ENCODE measurements around the gene GABRB2. TPM values are rescaled to one million over a fixed set of nuclear protein-coding genes. Genes with fewer than 3 reads are reported as not detected.
"Not testable (repeated sequence)": the region's sequence is repeated elsewhere in the genome, so short reads cannot be mapped to it uniquely, and the experiment has no call there.

GABRB2 gene
- total and polyA plus RNA-seq, 5 experiments from 2014 or later = not detected

- H3K4me3 Mint-ChIP-seq = no peak overlapping the region
- peaks cover 4 to 14% (median 8%) of the 10 kb centered on the region in 9 donors for H3K9me3 Mint-ChIP-seq
- no peaks in the 10 kb centered on the region for H3K27me3 Mint-ChIP-seq
- H3K36me3 Mint-ChIP-seq = no peaks in the 10 kb centered on the region
- POLR2A ChIA-PET = no interaction called here
- H3K4me1 Mint-ChIP-seq = no peaks in the 10 kb centered on the region
- no peak for DNase-seq
- ATAC-seq = no peak
- no peak overlapping the region for H3K27ac Mint-ChIP-seq
Observed at GRCh38 chr5:161305601-161306000, 240.9 kb downstream of the GABRB2 start.

- DNase-seq = no peak
- H3K4me3 Mint-ChIP-seq = no peak overlapping the region
- H3K9me3 Mint-ChIP-seq = peaks cover 0 to 13% (median 5%) of the 10 kb centered on the region in 9 donors
- POLR2A ChIA-PET = no interaction called here
- no peak overlapping the region for H3K27ac Mint-ChIP-seq
- H3K36me3 Mint-ChIP-seq = no peaks in the 10 kb centered on the region
- ATAC-seq = no peak
- H3K4me1 Mint-ChIP-seq = no peaks in the 10 kb centered on the region
- H3K27me3 Mint-ChIP-seq = no peaks in the 10 kb centered on the region
Observed at GRCh38 chr5:161302559-161302958, 244.0 kb downstream of the GABRB2 start.

GRCh38 chr5:161301586-161301985 is 244.9 kb downstream of the GABRB2 start:
- DNase-seq (no peak), ATAC-seq (no peak)
- Mint-ChIP-seq H3K4me3 (no peak overlapping the region), H3K27ac (no peak overlapping the region), H3K9me3 (peaks cover 0 to 14% (median 5%) of the 10 kb centered on the region in 9 donors), H3K36me3 (no peaks in the 10 kb centered on the region), H3K27me3 (no peaks in the 10 kb centered on the region), H3K4me1 (no peaks in the 10 kb centered on the region)
- POLR2A ChIA-PET = no interaction called here

DNA sequence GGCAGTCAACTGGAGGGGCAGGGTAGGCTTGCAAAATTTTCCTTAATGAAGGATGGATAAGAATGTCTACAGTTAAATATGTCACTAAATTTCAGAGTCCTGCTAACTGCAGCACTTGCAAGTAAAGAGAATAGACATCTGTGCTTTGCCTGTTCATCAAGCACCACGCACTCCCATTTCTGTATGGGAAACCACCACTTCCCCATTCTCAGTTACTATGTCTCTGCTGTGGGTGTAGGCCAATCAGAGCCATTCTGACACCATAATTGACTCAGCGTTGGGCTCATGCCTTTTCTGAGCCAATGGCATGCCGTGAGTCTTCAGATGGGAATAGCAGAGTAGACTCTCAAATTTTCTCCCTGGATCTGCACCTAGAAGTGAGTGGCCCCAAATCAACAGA is 247.5 kb downstream of the GABRB2 start:
- ATAC-seq = no peak
- no peaks in the 10 kb centered on the region for H3K36me3 Mint-ChIP-seq
- POLR2A ChIA-PET = no interaction called here
- DNase-seq = no peak
- H3K27me3 Mint-ChIP-seq = no peaks in the 10 kb centered on the region
- no peak overlapping the region for H3K27ac Mint-ChIP-seq
- no peak overlapping the region for H3K4me3 Mint-ChIP-seq
- H3K4me1 Mint-ChIP-seq = no peaks in the 10 kb centered on the region
- H3K9me3 Mint-ChIP-seq = peaks cover 0 to 12% (median 5%) of the 10 kb centered on the region in 9 donors

- peaks cover 0 to 12% (median 5%) of the 10 kb centered on the region in 9 donors for H3K9me3 Mint-ChIP-seq
- ATAC-seq, H3K4me1 Mint-ChIP-seq, H3K27me3 Mint-ChIP-seq, H3K36me3 Mint-ChIP-seq, POLR2A ChIA-PET, H3K4me3 Mint-ChIP-seq, DNase-seq, H3K27ac Mint-ChIP-seq: not testable (repeated sequence)
Observed at GRCh38 chr5:161297388-161297787, 249.1 kb downstream of the GABRB2 start.

GRCh38 chr5:161295721-161296250 is 250.7 kb downstream of the GABRB2 start:
- ATAC-seq = no peak
- Mint-ChIP-seq H3K27ac (no peak overlapping the region), H3K4me3 (no peak overlapping the region), H3K27me3 (no peaks in the 10 kb centered on the region), H3K4me1 (no peaks in the 10 kb centered on the region), H3K9me3 (peaks cover 0 to 12% (median 5%) of the 10 kb centered on the region in 9 donors), H3K36me3 (no peaks in the 10 kb centered on the region)
- no peak for DNase-seq
- POLR2A ChIA-PET = no interaction called here

- H3K9me3 Mint-ChIP-seq = peaks cover 0 to 9% (median 0%) of the 10 kb centered on the region in 9 donors
- H3K4me1 Mint-ChIP-seq = no peaks in the 10 kb centered on the region
- DNase-seq (no peak), ATAC-seq (no peak)
- no peak overlapping the region for H3K27ac Mint-ChIP-seq
- H3K27me3 Mint-ChIP-seq = peaks cover 0 to 3% (median 0%) of the 10 kb centered on the region in 5 donors
- no peak overlapping the region for H3K4me3 Mint-ChIP-seq
- POLR2A ChIA-PET = no interaction called here
- H3K36me3 Mint-ChIP-seq = no peaks in the 10 kb centered on the region
Observed at GRCh38 chr5:161288071-161288470, 258.5 kb downstream of the GABRB2 start.

GRCh38 chr5:161287436-161287835 is 259.1 kb downstream of the GABRB2 start:
- H3K36me3 Mint-ChIP-seq = no peaks in the 10 kb centered on the region
- H3K4me1 Mint-ChIP-seq = no peaks in the 10 kb centered on the region
- H3K9me3 Mint-ChIP-seq = peaks cover 0 to 9% (median 0%) of the 10 kb centered on the region in 9 donors
- POLR2A ChIA-PET = no interaction called here
- H3K27me3 Mint-ChIP-seq = peaks cover 0 to 3% (median 0%) of the 10 kb centered on the region in 5 donors
- H3K27ac Mint-ChIP-seq = no peak overlapping the region
- ATAC-seq = no peak
- no peak overlapping the region for H3K4me3 Mint-ChIP-seq
- DNase-seq = no peak

DNA sequence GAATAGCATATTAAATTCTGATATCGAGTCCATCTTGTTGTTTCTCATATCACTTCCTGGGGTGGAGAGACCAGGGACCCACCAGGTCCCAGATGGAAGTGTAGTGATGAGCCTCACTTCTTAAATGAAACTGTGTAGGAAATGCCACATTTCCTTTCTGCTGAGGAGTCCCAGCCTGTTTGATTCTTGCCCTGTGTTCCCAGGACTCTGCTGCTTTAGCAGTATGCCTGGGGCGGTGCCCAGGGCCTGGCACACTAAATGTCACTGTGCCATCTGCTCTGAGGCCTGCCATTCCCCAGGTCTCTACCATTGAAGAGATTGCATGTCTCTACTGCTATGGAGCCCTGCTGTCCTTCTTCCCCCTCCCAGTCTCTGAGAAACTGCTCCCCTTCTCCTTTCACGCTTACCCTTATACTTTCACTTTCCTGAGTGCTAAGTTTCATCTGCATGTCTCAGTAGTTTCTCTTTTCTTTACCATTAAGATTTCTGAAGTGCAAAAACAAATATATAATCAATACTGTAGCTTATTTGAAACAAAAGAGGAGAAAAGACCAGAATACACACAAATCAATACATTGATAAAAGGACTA is 260.4 kb downstream of the GABRB2 start:
- ATAC-seq (no peak), DNase-seq (no peak)
- H3K4me1 Mint-ChIP-seq = no peaks in the 10 kb centered on the region
- no peaks in the 10 kb centered on the region for H3K36me3 Mint-ChIP-seq
- peaks cover 0 to 3% (median 0%) of the 10 kb centered on the region in 5 donors for H3K27me3 Mint-ChIP-seq
- no peak overlapping the region for H3K27ac Mint-ChIP-seq
- POLR2A ChIA-PET = no interaction called here
- no peak overlapping the region for H3K4me3 Mint-ChIP-seq
- H3K9me3 Mint-ChIP-seq = peaks cover 0 to 21% (median 0%) of the 10 kb centered on the region in 9 donors

DNA sequence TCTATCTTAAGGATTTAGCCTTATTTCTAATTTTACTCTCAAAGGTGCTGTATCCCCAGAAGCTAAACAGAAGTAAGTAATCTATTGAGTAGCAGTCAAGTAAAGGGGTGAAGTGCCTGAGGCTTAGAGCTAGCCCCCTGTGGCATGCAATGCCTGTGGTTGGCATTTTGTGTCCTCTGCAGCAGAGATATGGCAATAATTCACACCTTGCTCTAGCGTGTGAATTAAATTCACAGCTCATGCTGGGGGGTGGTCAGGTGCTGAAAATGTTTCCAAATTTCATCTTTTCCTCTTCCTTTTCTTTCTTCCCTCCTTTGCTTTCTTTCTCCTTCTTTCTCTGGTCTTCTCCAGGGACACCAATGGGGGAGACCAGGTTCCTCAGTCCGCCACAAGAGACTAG is 262.1 kb downstream of the GABRB2 start:
- Mint-ChIP-seq H3K27me3 (peaks cover 0 to 3% (median 0%) of the 10 kb centered on the region in 5 donors), H3K27ac (no peak overlapping the region), H3K4me3 (no peak overlapping the region), H3K9me3 (peaks cover 0 to 22% (median 4%) of the 10 kb centered on the region in 9 donors), H3K4me1 (no peaks in the 10 kb centered on the region), H3K36me3 (no peaks in the 10 kb centered on the region)
- DNase-seq (no peak), ATAC-seq (no peak)
- POLR2A ChIA-PET = no interaction called here

DNA sequence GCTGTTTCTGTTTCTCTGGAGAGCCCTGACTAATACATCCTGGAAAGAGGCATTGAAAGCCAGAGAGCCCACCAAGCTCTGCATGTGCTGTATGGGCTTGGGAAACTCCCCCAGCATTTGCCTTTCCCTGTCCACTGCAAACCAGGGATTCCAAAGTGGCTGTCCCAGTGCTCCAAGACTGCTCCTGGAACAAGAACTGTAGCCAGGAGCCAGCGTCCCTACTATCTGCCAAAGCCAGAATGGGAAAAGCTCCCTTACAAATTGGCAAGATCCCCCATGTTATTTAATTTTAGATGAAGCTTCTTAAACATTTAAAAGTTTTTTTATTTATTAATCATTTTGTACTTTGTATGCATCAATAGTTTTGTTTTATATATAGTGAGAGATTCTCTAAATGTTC is 263.2 kb downstream of the GABRB2 start:
- Mint-ChIP-seq H3K4me3 (no peak overlapping the region), H3K9me3 (peaks cover 0 to 22% (median 4%) of the 10 kb centered on the region in 9 donors), H3K36me3 (no peaks in the 10 kb centered on the region), H3K27me3 (peaks cover 0 to 3% (median 0%) of the 10 kb centered on the region in 5 donors), H3K4me1 (no peaks in the 10 kb centered on the region), H3K27ac (no peak overlapping the region)
- POLR2A ChIA-PET = no interaction called here
- ATAC-seq = no peak
- no peak for DNase-seq

DNA sequence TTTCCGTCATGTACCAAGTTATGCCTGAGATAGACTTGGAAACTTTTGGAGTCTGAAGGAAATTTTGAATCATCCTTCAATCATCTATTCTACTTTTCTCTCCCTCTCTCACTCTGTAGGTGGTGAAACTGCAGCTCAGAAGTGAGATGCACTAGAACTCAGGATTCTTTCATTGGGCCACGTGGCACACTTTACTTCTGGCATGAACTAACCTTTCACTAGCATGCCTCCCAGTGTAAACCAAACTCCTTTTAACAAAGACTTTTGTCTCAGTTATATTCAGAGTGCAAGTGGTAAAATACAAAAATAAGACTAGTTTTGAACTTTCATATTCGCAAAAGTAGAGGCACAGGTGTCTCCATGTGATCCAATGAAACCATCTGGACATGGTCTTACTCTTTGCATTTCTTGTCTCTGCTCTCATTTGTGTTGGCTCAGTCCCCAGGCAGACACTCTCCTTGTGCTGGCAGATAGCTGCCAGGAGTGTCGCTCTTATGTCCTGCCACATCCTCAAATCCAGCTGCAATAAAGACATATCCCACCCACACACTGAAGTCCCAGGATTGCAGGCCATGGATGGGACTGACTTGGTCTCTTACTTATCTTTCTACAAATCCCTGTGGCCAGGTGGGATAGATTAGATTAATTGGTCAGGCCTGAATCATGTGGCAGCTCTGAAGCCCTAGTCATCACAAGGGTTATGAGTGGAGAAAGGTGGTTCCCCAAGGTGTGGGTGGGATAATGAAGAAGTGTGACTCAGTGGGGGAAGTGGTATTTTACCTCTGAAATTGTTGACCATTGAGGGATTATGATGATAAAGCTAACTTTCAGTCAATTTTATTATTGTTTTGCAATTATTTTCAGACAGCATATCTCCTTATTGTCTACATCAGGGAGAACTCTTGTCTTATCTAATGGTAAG is 267.5 kb downstream of the GABRB2 start:
- POLR2A ChIA-PET = no interaction called here
- Mint-ChIP-seq H3K4me3 (no peak overlapping the region), H3K9me3 (peaks cover 0 to 13% (median 4%) of the 10 kb centered on the region in 9 donors), H3K27me3 (peaks cover 0 to 2% (median 0%) of the 10 kb centered on the region in 5 donors), H3K27ac (no peak overlapping the region), H3K36me3 (no peaks in the 10 kb centered on the region), H3K4me1 (no peaks in the 10 kb centered on the region)
- no peak for DNase-seq
- ATAC-seq = no peak

DNA sequence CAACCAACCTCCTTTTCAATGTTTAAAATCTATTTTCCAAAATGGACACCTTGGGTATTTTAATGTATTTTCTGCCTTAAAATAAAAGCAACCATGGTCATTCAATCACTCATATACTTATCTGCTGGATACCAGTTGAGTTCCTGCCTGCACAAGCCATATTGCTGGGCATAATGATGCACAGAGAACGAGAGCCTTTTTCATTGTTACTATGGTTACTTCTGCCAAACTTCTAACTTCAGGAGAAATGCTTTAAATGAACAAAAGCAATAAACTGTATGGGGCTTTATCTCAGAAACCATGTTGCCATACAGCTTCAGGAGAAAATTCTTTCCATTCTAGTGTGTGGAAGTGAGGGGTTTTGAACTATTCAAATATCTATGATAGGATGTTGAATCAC is 269.5 kb downstream of the GABRB2 start:
- H3K4me1 Mint-ChIP-seq = no peaks in the 10 kb centered on the region
- ATAC-seq = no peak
- POLR2A ChIA-PET = no interaction called here
- H3K4me3 Mint-ChIP-seq = no peak overlapping the region
- H3K9me3 Mint-ChIP-seq = peaks cover 2 to 12% (median 6%) of the 10 kb centered on the region in 9 donors
- H3K27me3 Mint-ChIP-seq = peaks cover 0 to 2% (median 0%) of the 10 kb centered on the region in 5 donors
- DNase-seq = no peak
- H3K36me3 Mint-ChIP-seq = no peaks in the 10 kb centered on the region
- H3K27ac Mint-ChIP-seq = no peak overlapping the region

Measured in naive thymus-derived CD8-positive, alpha-beta T cell (primary cell).